Activated T-cell treated with anti-CD3 and anti-CD28 coated beads, Interleukin-2, amount 50 U/mL, for 4 hours (primary cell): Measurements from ENCODE around the gene NOXO1. TPM values are rescaled to one million over a fixed set of nuclear protein-coding genes. Genes with fewer than 3 reads are reported as not detected.

Experiments
- ATAC-seq, 2 donors: fragments of 200-7000 bp; cut with Tn5 transposase; one replicate each; pipeline ENCODE4 v1.10.0; 2021
- DNase-seq: peaks from one replicate; pipeline ENCODE4 v3.0.0-alpha.2; 2020
- H3K27me3 Mint-ChIP-seq: one replicate; pipeline ENCODE4 v1.8.0; 2021; ENCODE audit warnings: low read depth, mixed read lengths
- H3K36me3 Mint-ChIP-seq: one replicate; pipeline ENCODE4 v1.8.0; 2022; ENCODE audit warnings: mixed read lengths; ENCODE audit not compliant: insufficient read depth
- H3K4me1 Mint-ChIP-seq: one replicate; pipeline ENCODE4 v1.8.0; 2021; ENCODE audit warnings: low read depth, mixed read lengths
- H3K4me3 Mint-ChIP-seq: one replicate; pipeline ENCODE4 v1.8.0; 2021; ENCODE audit warnings: mild to moderate bottlenecking, moderate library complexity, mixed read lengths
- H3K9me3 Mint-ChIP-seq: one replicate; pipeline ENCODE4 v1.8.0; 2021; ENCODE audit warnings: mixed read lengths
- total RNA-seq, 3 donors: library from RNA; stranded (reverse); gene quantifications; one replicate each; pipeline ENCODE4 v1.2.1, GENCODE V29; 2021

NOXO1 gene
- total RNA-seq, 3 donors from 2014 or later, result 0.35 TPM; not detected in 2

DNA sequence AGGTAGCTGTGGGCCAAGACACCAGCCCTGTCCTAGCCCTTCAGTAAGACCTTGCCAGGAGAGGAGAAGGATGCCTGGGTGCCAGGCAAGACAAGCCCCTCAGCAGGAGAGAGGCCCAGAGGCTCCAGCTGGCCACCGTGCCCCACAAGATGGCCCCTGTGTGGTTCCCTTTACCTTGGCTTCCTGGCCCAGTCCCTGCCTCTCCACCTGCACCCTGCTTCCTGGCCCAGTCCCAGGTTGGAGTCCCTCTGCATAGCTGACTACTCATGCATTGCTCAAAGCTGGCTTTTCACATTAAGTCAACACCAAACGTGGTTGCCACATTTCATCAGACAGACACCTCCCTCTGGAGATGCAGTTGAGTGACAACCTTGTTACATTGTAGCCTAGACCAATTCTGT is 12.5 kb upstream of the NOXO1 start:
- H3K4me3 Mint-ChIP-seq, result no peak overlapping the region
- H3K9me3 Mint-ChIP-seq, result no peaks in the 10 kb centered on the region
- no peak for ATAC-seq
- peaks cover 23% of the 10 kb centered on the region for H3K4me1 Mint-ChIP-seq
- no peak for DNase-seq
- peaks cover 7% of the 10 kb centered on the region for H3K27me3 Mint-ChIP-seq
- peaks cover 2% of the 10 kb centered on the region for H3K36me3 Mint-ChIP-seq

GRCh38 chr16:1992704-1993317 is 11.5 kb upstream of the NOXO1 start:
- peaks cover 11% of the 10 kb centered on the region for H3K27me3 Mint-ChIP-seq
- H3K36me3 Mint-ChIP-seq, result no peaks in the 10 kb centered on the region
- no peaks in the 10 kb centered on the region for H3K9me3 Mint-ChIP-seq
- ATAC-seq, result no peak
- H3K4me1 Mint-ChIP-seq, result peaks cover 23% of the 10 kb centered on the region
- DNase-seq, result no peak
- no peak overlapping the region for H3K4me3 Mint-ChIP-seq

- Mint-ChIP-seq H3K9me3 (no peaks in the 10 kb centered on the region), H3K4me1 (peaks cover 23% of the 10 kb centered on the region), H3K27me3 (peaks cover 11% of the 10 kb centered on the region), H3K36me3 (no peaks in the 10 kb centered on the region), H3K4me3 (peak overlapping the region; percentile 70)
- ATAC-seq (peak; percentile 68 to 80), DNase-seq (peak; percentile 99)
Measured at GRCh38 chr16:1991948-1992703, 10.9 kb upstream of the NOXO1 start.

DNA sequence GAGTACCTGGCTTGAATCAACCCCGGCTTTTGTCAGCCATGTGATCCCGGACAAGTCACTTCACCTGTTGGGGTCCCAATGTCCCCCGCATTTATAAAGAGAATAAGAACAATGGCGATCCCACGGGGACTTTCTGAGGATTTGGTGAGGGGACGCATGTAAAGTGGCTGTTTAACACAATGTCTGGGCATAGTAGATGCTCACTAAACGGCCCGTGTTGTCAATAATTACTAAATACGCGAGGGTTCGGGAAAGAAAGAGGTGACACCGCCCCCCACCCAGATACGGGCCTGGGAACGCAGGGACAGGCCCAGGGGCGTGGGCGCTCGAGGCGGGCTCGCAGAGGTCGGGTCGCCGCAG is 10.3 kb upstream of the NOXO1 start:
- Mint-ChIP-seq H3K4me1 (peaks cover 23% of the 10 kb centered on the region), H3K36me3 (no peaks in the 10 kb centered on the region), H3K27me3 (peaks cover 11% of the 10 kb centered on the region), H3K9me3 (no peaks in the 10 kb centered on the region), H3K4me3 (peak overlapping the region; percentile 70)
- DNase-seq (no peak), ATAC-seq (no peak)

DNA sequence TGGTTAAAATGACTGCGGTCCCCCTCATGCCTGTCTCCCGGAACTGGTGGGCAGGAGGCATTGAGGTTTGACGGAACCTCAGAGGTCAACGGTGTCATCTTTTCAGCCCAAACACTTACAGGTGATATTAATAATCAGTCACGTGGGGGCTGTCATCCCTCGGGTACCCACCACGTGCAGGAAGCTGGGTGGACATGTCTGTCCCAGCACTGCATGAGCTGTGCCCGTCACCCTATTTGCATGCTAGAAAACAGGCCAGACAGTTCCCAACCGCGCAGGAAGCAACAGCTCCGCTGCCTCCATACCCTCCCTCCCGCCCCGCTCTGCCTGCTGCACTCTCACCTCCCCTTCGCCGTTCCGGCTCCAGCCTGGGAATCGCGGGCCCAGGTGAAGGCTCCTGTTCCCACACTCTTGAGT is 9.9 kb upstream of the NOXO1 start:
- no peaks in the 10 kb centered on the region for H3K9me3 Mint-ChIP-seq
- ATAC-seq (peak; percentile 21 to 39), DNase-seq (peak; percentile 43)
- H3K36me3 Mint-ChIP-seq, result no peaks in the 10 kb centered on the region
- H3K4me3 Mint-ChIP-seq, result peak overlapping the region; percentile 70
- peaks cover 11% of the 10 kb centered on the region for H3K27me3 Mint-ChIP-seq
- H3K4me1 Mint-ChIP-seq, result peaks cover 23% of the 10 kb centered on the region

GRCh38 chr16:1990351-1991134 is 9.3 kb upstream of the NOXO1 start:
- DNase-seq (no peak), ATAC-seq (no peak)
- H3K9me3 Mint-ChIP-seq, result no peaks in the 10 kb centered on the region
- peaks cover 21% of the 10 kb centered on the region for H3K4me1 Mint-ChIP-seq
- peaks cover 3% of the 10 kb centered on the region for H3K36me3 Mint-ChIP-seq
- peak overlapping the region; percentile 70 for H3K4me3 Mint-ChIP-seq
- H3K27me3 Mint-ChIP-seq, result peaks cover 11% of the 10 kb centered on the region

GRCh38 chr16:1990101-1990350 is 8.8 kb upstream of the NOXO1 start:
- peaks cover 11% of the 10 kb centered on the region for H3K27me3 Mint-ChIP-seq
- H3K36me3 Mint-ChIP-seq, result peaks cover 3% of the 10 kb centered on the region
- ATAC-seq, result no peak
- H3K9me3 Mint-ChIP-seq, result no peaks in the 10 kb centered on the region
- peaks cover 26% of the 10 kb centered on the region for H3K4me1 Mint-ChIP-seq
- no peak for DNase-seq
- H3K4me3 Mint-ChIP-seq, result no peak overlapping the region

DNA sequence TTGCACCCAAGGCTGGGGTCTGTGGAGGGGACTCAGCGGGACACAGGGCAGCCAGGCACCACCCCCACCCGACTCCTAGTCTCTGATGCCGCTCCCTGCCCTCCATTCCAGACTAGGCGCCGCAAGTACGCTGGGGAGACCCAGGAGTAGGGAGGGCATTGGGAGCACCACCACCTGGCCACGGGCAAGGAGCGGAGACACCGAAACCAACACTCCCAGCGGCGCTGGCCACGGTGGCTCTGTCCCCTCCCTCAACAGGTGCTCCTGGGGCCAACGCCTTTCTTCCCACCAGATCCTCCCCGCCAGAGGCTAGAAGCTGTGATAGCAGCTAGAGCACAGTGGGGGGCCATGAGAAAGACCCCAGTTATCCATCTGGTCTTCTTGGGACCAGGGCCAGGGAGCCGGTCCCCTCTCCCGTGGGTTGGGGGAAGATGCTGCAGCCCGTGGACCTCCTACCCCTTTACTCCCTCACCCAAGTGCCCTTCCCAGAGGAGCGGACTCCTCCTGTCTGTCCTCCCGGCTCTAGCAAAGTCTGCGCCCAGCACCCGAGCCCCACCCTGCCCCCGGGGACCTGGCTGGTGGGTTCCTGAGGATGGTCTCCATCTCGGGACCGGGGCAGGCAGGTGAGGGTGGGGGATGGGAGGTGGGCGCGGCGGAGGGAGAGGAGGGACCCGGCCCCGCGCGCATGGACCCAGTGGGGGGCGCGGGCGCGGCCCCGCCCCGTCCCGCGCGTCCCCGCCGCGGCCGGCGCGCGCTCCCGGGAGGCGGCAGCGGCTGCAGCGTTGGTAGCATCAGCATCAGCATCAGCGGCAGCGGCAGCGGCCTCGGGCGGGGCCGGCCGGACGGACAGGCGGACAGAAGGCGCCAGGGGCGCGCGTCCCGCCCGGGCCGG is 8.2 kb upstream of the NOXO1 start, which contains the start of gene SYNGR3:
TSS of gene SYNGR3 (plus strand) at position 762 of the 892 bp plus-strand sequence. CDS start 133 bp downstream, outside the sequence.
- ATAC-seq, result no peak
- no peaks in the 10 kb centered on the region for H3K9me3 Mint-ChIP-seq
- H3K36me3 Mint-ChIP-seq, result peaks cover 3% of the 10 kb centered on the region
- peaks cover 11% of the 10 kb centered on the region for H3K27me3 Mint-ChIP-seq
- H3K4me3 Mint-ChIP-seq, result peak within 1 kb of the TSS; percentile 70
- H3K4me1 Mint-ChIP-seq, result peaks cover 31% of the 10 kb centered on the region
- no peak for DNase-seq

GRCh38 chr16:1987198-1987597 is 5.9 kb upstream of the NOXO1 start:
- Mint-ChIP-seq H3K9me3 (no peaks in the 10 kb centered on the region), H3K36me3 (peaks cover 3% of the 10 kb centered on the region), H3K4me3 (no peak overlapping the region), H3K4me1 (peaks cover 29% of the 10 kb centered on the region), H3K27me3 (peaks cover 14% of the 10 kb centered on the region)
- DNase-seq (no peak), ATAC-seq (no peak)

- DNase-seq (no peak), ATAC-seq (no peak)
- no peaks in the 10 kb centered on the region for H3K9me3 Mint-ChIP-seq
- H3K36me3 Mint-ChIP-seq, result peaks cover 3% of the 10 kb centered on the region
- H3K27me3 Mint-ChIP-seq, result peaks cover 23% of the 10 kb centered on the region
- peak overlapping the region; percentile 83 for H3K4me3 Mint-ChIP-seq
- H3K4me1 Mint-ChIP-seq, result peaks cover 22% of the 10 kb centered on the region
Measured at GRCh38 chr16:1985466-1986150, 4.3 kb upstream of the NOXO1 start.

- peak; percentile 37 to 39 for ATAC-seq
- no peak for DNase-seq
- Mint-ChIP-seq H3K36me3 (peaks cover 3% of the 10 kb centered on the region), H3K27me3 (peaks cover 27% of the 10 kb centered on the region), H3K9me3 (no peaks in the 10 kb centered on the region), H3K4me3 (peak overlapping the region; percentile 83), H3K4me1 (peaks cover 20% of the 10 kb centered on the region)
Measured at GRCh38 chr16:1984347-1985225, 3.3 kb upstream of the NOXO1 start.

DNA sequence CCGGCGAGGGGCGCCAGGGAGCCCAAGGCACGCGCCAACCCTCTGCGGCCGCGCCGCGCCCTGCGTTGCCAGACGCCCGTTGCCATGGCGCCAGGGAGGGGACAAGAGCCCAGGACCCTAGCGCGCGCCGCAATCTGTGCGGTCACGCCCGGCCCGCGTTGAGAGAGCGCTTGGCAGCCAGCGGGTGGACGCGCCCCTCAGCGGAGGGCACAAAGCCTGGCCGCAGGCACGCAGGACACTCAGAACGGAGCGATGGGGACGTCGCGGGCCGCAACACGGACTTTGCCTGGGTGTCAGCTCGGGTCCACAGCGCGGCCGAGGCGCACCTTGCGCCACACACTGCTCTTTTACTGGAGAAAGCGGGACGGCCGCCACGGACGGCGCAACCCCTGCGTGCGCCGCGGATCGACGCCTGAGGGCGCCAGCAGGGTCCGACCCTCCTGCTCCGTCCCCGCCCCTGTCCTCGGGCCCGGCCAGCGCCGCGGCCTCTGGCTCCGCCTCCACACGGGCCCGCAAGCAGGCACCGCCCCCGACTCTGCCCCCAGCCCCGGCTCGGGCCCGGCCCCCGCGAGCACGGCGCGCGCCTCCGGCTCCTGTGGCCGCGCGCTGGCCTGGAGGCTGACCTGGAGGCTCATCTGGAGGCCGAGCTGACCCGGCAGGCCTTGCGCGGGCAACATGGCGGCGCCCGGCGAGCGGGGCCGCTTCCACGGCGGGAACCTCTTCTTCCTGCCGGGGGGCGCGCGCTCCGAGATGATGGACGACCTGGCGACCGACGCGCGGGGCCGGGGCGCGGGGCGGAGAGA is 2.5 kb upstream of the NOXO1 start, which contains the start of gene GFER:
TSS of gene GFER (plus strand) at position 650 of the 803 bp plus-strand sequence. CDS start at position 676, 26 bp downstream.
- Mint-ChIP-seq H3K4me3 (peak within 1 kb of the TSS; percentile 83), H3K27me3 (peaks cover 19% of the 10 kb centered on the region), H3K9me3 (no peaks in the 10 kb centered on the region), H3K36me3 (peaks cover 3% of the 10 kb centered on the region), H3K4me1 (peaks cover 18% of the 10 kb centered on the region)
- ATAC-seq (peak; percentile 65 to 73), DNase-seq (peak; percentile 42)
